ENCODE measurements around the gene FKBP5. TPM values are rescaled to one million over a fixed set of nuclear protein-coding genes. Genes with fewer than 3 reads are reported as not detected.

The FKBP5 gene
- total and polyA plus RNA-seq, 9 of the 15 experiments (the other 6 are each of a cell fraction or from before 2014, with no cell fraction given) = 32.7 to 151 (median 75.0) TPM

- TF ChIP-seq, protein P1, sequence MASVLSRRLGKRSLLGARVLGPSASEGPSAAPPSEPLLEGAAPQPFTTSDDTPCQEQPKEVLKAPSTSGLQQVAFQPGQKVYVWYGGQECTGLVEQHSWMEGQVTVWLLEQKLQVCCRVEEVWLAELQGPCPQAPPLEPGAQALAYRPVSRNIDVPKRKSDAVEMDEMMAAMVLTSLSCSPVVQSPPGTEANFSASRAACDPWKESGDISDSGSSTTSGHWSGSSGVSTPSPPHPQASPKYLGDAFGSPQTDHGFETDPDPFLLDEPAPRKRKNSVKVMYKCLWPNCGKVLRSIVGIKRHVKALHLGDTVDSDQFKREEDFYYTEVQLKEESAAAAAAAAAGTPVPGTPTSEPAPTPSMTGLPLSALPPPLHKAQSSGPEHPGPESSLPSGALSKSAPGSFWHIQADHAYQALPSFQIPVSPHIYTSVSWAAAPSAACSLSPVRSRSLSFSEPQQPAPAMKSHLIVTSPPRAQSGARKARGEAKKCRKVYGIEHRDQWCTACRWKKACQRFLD (CRISPR knock-in tag; IDR thresholded peaks at IDR 0.05) = no peak
- TF ChIP-seq ZNF282 (CRISPR knock-in tag; IDR thresholded peaks at IDR 0.05) = no peak
- TF ChIP-seq C11orf30 (IDR thresholded peaks at IDR 0.05; ENCODE audit: low read depth) = no peak
- no peak for TF ChIP-seq LEF1 (IDR thresholded peaks at IDR 0.05)
- peak; percentile 6; the same call in 1 of the 2 replicates for TF ChIP-seq USF1 (CRISPR knock-in tag; IDR thresholded peaks at IDR 0.05)
- TF ChIP-seq ZNF24 (IDR thresholded peaks at IDR 0.05) = 0 out of 2 replicates have a peak, but pooled peaks have one; percentile 14
- TF ChIP-seq HES1 (IDR thresholded peaks at IDR 0.05; ENCODE audit: low read depth) = no peak
- no peak for TF ChIP-seq KDM4B (IDR thresholded peaks at IDR 0.05; ENCODE audit: borderline replicate concordance in 2 of 2, low read depth in 1 of 2)
- no peak for TF ChIP-seq SNAPC5 (CRISPR knock-in tag; IDR thresholded peaks at IDR 0.05)
- no peak for TF ChIP-seq ZNF12 (CRISPR knock-in tag; IDR thresholded peaks at IDR 0.05)
- TF ChIP-seq PKNOX1 (IDR thresholded peaks at IDR 0.05) = peak; percentile 84
- no peak for TF ChIP-seq XRCC4 (IDR thresholded peaks at IDR 0.05; ENCODE audit: extremely low read depth, insufficient read depth, insufficient read length)
- TF ChIP-seq ZNF778 (CRISPR knock-in tag; IDR thresholded peaks at IDR 0.05) = no peak
- TF ChIP-seq SRSF3 (IDR thresholded peaks at IDR 0.05; ENCODE audit: insufficient read depth, low read length) = no peak
- TF ChIP-seq ATF4 (CRISPR knock-in tag; IDR thresholded peaks at IDR 0.05) = no peak
- TF ChIP-seq RBM17 (IDR thresholded peaks at IDR 0.05; ENCODE audit: borderline replicate concordance, low read depth, low read length) = no peak
- TF ChIP-seq E4F1 (CRISPR knock-in tag; IDR thresholded peaks at IDR 0.05; ENCODE audit: borderline replicate concordance) = no peak
Measured at GRCh38 chr6:35719830-35720733, 31.4 kb upstream of the FKBP5 start (continued).
